ENCODE results near the gene ZAP70. TPM values are rescaled to one million over a fixed set of nuclear protein-coding genes. Genes with fewer than 3 reads are reported as not detected.

ZAP70 gene
- total and polyA plus RNA-seq, 2 donors (not counting 3 experiments of a cell fraction or from before 2014, with no cell fraction given) = 0.14 TPM; not detected in 1

GRCh38 chr2:97718942-97719341, 5.6 kb downstream of the ZAP70 start:
- no peaks in the 10 kb centered on the region for H3K4me1 ChIP-seq (ENCODE audit: control insufficient read depth, extremely low read depth, insufficient read depth, low read length)
- no peaks in the 10 kb centered on the region for H3K9me3 ChIP-seq (replicated peaks; ENCODE audit: control insufficient read depth, insufficient read depth, low read length)
- H3K4me3 ChIP-seq (replicated peaks in 1 of 3; ENCODE audit: insufficient read depth in 1 of 3, low read depth in 1 of 3, low read length in 3 of 3) = no peak overlapping the region
- no peak overlapping the region for H2AFZ ChIP-seq (ENCODE audit: low read depth, low read length)
- no peaks in the 10 kb centered on the region for H3K36me3 ChIP-seq (ENCODE audit: control insufficient read depth in 2 of 2, extremely low read depth in 1 of 2, insufficient read depth in 2 of 2, low read length in 2 of 2)
- no peak for DNase-seq (ENCODE audit: low read depth, low spot score)
- intact Hi-C loops (cut with micrococcal nuclease) (no loop called here), dilution Hi-C loops (cut with MboI; ENCODE audit: extremely low pct_ligation_motif_present, low sequenced_read_pairs) (no loop called here)
- no peaks in the 10 kb centered on the region for H3K27me3 ChIP-seq (ENCODE audit: control insufficient read depth in 2 of 2, insufficient read depth in 2 of 2, low read length in 2 of 2)
- BruUV-seq (replicated peaks) = no TSS peak
- POLR2A ChIA-PET = no interaction called here
- H3K79me2 ChIP-seq (ENCODE audit: control insufficient read depth, insufficient read depth, low read length) = no peaks in the 10 kb centered on the region
- no peaks in the 10 kb centered on the region for H4K20me1 ChIP-seq (replicated peaks; ENCODE audit: control insufficient read depth, extremely low read depth, insufficient read depth, low read length)
- TF ChIP-seq GATA2 (IDR thresholded peaks at IDR 0.05; ENCODE audit: insufficient read depth, insufficient read length, low read depth, low read length) (no peak), MAX (IDR thresholded peaks at IDR 0.05; ENCODE audit: insufficient read depth, insufficient read length) (no peak), POLR2AphosphoS5 (IDR thresholded peaks at IDR 0.05; ENCODE audit: insufficient read depth, low read depth, low read length) (no peak), JUN (IDR thresholded peaks at IDR 0.05; ENCODE audit: borderline replicate concordance, insufficient read depth, insufficient read length, low read depth) (no peak), EZH2 (IDR thresholded peaks at IDR 0.05; ENCODE audit: borderline replicate concordance, low read depth, low read length, severe bottlenecking) (no peak)
- no peak for FAIRE-seq
- no peak overlapping the region for H3K4me2 ChIP-seq (ENCODE audit: insufficient read depth, low read length)
- H3K27ac ChIP-seq (ENCODE audit: insufficient read depth, low read depth, low read length) = no peak overlapping the region
- H3K9ac ChIP-seq (replicated peaks; ENCODE audit: extremely low read depth, insufficient read depth, low read length) = no peak overlapping the region
- CTCF ChIA-PET = interaction anchor here (1.1 to 1.4 kb wide), 3 partner anchors 9 to 19 kb away, joined by 3 to 4 read pairs (median 3); no protein-coding TSS in a partner anchor
- H3K9me1 ChIP-seq (replicated peaks; ENCODE audit: control insufficient read depth, extremely low read depth, insufficient read depth, low read length) = no peaks in the 10 kb centered on the region

GRCh38 chr2:97719362-97720155, 6.2 kb downstream of the ZAP70 start:
- POLR2A ChIA-PET = no interaction called here
- H3K4me2 ChIP-seq (ENCODE audit: insufficient read depth, low read length) = no peak overlapping the region
- CTCF ChIA-PET = interaction anchor here (1.1 to 1.4 kb wide), 2 partner anchors 10 to 19 kb away, joined by 3 to 4 read pairs; no protein-coding TSS in a partner anchor

More at GRCh38 chr2:97719362-97720155, 6.2 kb downstream of the ZAP70 start:
- FAIRE-seq (no peak), DNase-seq (ENCODE audit: low read depth, low spot score) (no peak)
- H3K9me3 ChIP-seq (replicated peaks; ENCODE audit: control insufficient read depth, insufficient read depth, low read length) = no peaks in the 10 kb centered on the region
- H4K20me1 ChIP-seq (replicated peaks; ENCODE audit: control insufficient read depth, extremely low read depth, insufficient read depth, low read length) = no peaks in the 10 kb centered on the region
- no peaks in the 10 kb centered on the region for H3K36me3 ChIP-seq (ENCODE audit: control insufficient read depth in 2 of 2, extremely low read depth in 1 of 2, insufficient read depth in 2 of 2, low read length in 2 of 2)
- TF ChIP-seq MYC (IDR thresholded peaks at IDR 0.05; ENCODE audit: low read depth, low read length) (no peak), POLR2AphosphoS5 (IDR thresholded peaks at IDR 0.05; ENCODE audit: insufficient read depth, low read depth, low read length) (no peak), GATA2 (IDR thresholded peaks at IDR 0.05; ENCODE audit: insufficient read depth, insufficient read length, low read depth, low read length) (no peak), POLR2A (IDR thresholded peaks at IDR 0.05; ENCODE audit: low read depth, low read length) (no peak), CTCF (IDR thresholded peaks at IDR 0.05; ENCODE audit: extremely low read depth in 1 of 2, insufficient read depth in 1 of 2, low read depth in 1 of 2, low read length in 2 of 2) (no peak), MAX (IDR thresholded peaks at IDR 0.05; ENCODE audit: insufficient read depth, insufficient read length) (no peak), FOS (IDR thresholded peaks at IDR 0.05; ENCODE audit: borderline replicate concordance, insufficient read depth, low read length) (no peak), EZH2 (IDR thresholded peaks at IDR 0.05; ENCODE audit: borderline replicate concordance, low read depth, low read length, severe bottlenecking) (no peak), JUN (IDR thresholded peaks at IDR 0.05; ENCODE audit: borderline replicate concordance, insufficient read depth, insufficient read length, low read depth) (no peak)
- intact Hi-C loops (cut with micrococcal nuclease) (no loop called here), dilution Hi-C loops (cut with MboI; ENCODE audit: extremely low pct_ligation_motif_present, low sequenced_read_pairs) (no loop called here)
- H3K4me3 ChIP-seq (replicated peaks in 1 of 3; ENCODE audit: insufficient read depth in 1 of 3, low read depth in 1 of 3, low read length in 3 of 3) = no peak overlapping the region
- H3K79me2 ChIP-seq (ENCODE audit: control insufficient read depth, insufficient read depth, low read length) = no peaks in the 10 kb centered on the region
- H3K9ac ChIP-seq (replicated peaks; ENCODE audit: extremely low read depth, insufficient read depth, low read length) = no peak overlapping the region
- no peak overlapping the region for H3K27ac ChIP-seq (ENCODE audit: insufficient read depth, low read depth, low read length)
- BruUV-seq (replicated peaks) = no TSS peak
- no peaks in the 10 kb centered on the region for H3K9me1 ChIP-seq (replicated peaks; ENCODE audit: control insufficient read depth, extremely low read depth, insufficient read depth, low read length)
- no peaks in the 10 kb centered on the region for H3K27me3 ChIP-seq (ENCODE audit: control insufficient read depth in 2 of 2, insufficient read depth in 2 of 2, low read length in 2 of 2)
- H3K4me1 ChIP-seq (ENCODE audit: control insufficient read depth, extremely low read depth, insufficient read depth, low read length) = no peaks in the 10 kb centered on the region
- H2AFZ ChIP-seq (ENCODE audit: low read depth, low read length) = no peak overlapping the region
